A549 (cell line): ENCODE results near the gene TMCC3. TPM values are rescaled to one million over a fixed set of nuclear protein-coding genes. Genes with fewer than 3 reads are reported as not detected.

Source experiments
- ATAC-seq, 2 experiments: fragments of 200-7000 bp in 1 of 2; fragments of >200 bp in 1 of 2; cut with Nextera tagmentation in 1 of 2; cut with Tn5 transposase in 1 of 2; 3 replicates each; pipeline versions ENCODE4 v1.8.0 to v1.9.1; 2018 to 2020; ENCODE audit warnings: mild to moderate bottlenecking in 1 of 2, moderate library complexity in 1 of 2
- CTCF ChIA-PET: fragments of 300-600 bp; sonication (Branson Sonifier 250); formaldehyde crosslinking; extraction: SDS; loops from one replicate; lab custom pipeline; 2021; ENCODE audit warnings: antibody characterized with exemption, inconsistent platforms; lab: Yijun Ruan, JAX
- POLR2A ChIA-PET: fragments of 350-600 bp; formaldehyde crosslinking; extraction: SDS; loops from one replicate; lab custom pipeline; 2021; ENCODE audit warnings: antibody characterized with exemption, inconsistent platforms; lab: Yijun Ruan, JAX
- DNase-seq, 2 experiments: peaks; one replicate each; pipeline versions ENCODE4 v3.0.0 to v3.0.0-alpha.2; 2011 to 2016; ENCODE audit warnings: low read depth in 1 of 2, low spot score in 1 of 2
- FAIRE-seq: peaks from 2 replicates; lab custom pipeline; 2011; peaks lifted over from hg19 to GRCh38; lab: Jason Lieb, UNC
- H3K27ac ChIP-seq, 2 experiments: fragments of >200 bp; sonication (Bioruptor Twin); formaldehyde crosslinking; 3 replicates each; pipeline ENCODE4 v1.5.1; 2016 to 2017
- H3K4me1 ChIP-seq: fragments of >200 bp; sonication (Bioruptor Twin); formaldehyde crosslinking; 3 replicates; pipeline ENCODE4 v1.6.1; 2016
- H3K4me2 ChIP-seq: fragments of >200 bp; sonication (Bioruptor Twin); formaldehyde crosslinking; 3 replicates; pipeline ENCODE4 v1.6.1; 2016
- H3K4me3 ChIP-seq: fragments of >200 bp; sonication (Bioruptor Twin); formaldehyde crosslinking; 3 replicates; pipeline ENCODE4 v1.5.1; 2016
- H3K9me3 ChIP-seq: fragments of >200 bp; sonication (Bioruptor Twin); formaldehyde crosslinking; 3 replicates; pipeline ENCODE4 v1.6.1; 2016
- CBX2 ChIP-seq: fragments of 200-600 bp; sonication (generic); IDR thresholded peaks from 2 replicates; pipeline ENCODE4 v1.6.1; 2016; ENCODE audit warnings: low read depth, mild to moderate bottlenecking, borderline replicate concordance
- CBX8 ChIP-seq: fragments of 200-600 bp; sonication (generic); IDR thresholded peaks from 2 replicates; pipeline ENCODE4 v1.6.1; 2016
- CEBPB ChIP-seq, 2 experiments: fragments of >200 bp in 1 of 2; sonication (Bioruptor Twin) in 1 of 2; formaldehyde crosslinking in 1 of 2; IDR thresholded peaks; 2 replicates each; pipeline ENCODE4 v1.6.1; 2012 to 2016
- CTCF ChIP-seq: fragments of >200 bp; sonication (Bioruptor Twin); formaldehyde crosslinking; IDR thresholded peaks from 3 replicates; pipeline ENCODE4 v1.5.1; 2016
- EHMT2 ChIP-seq: fragments of 200-600 bp; sonication (generic); IDR thresholded peaks from 2 replicates; pipeline ENCODE4 v1.6.1; 2016; ENCODE audit warnings: antibody characterized with exemption, low read depth, mild to moderate bottlenecking, moderate library complexity
- EP300 ChIP-seq, 2 experiments: fragments of >200 bp; sonication (Bioruptor Twin); formaldehyde crosslinking; IDR thresholded peaks; 2 replicates in 1 of 2; 3 replicates in 1 of 2; pipeline ENCODE4 v1.6.1; 2016 to 2017
- FOSL2 ChIP-seq, 2 experiments: fragments of 450-650 bp in 1 of 2; fragments of >200 bp in 1 of 2; sonication (Bioruptor Twin) in 1 of 2; formaldehyde crosslinking; IDR thresholded peaks; 2 replicates each; pipeline versions ENCODE4 v1.5.0 to v1.6.1; 2016 to 2020; ENCODE audit warnings: mild to moderate bottlenecking in 1 of 2, moderate library complexity in 1 of 2
- HOXA7 ChIP-seq: fragments of 250-450 bp; sonication (Bioruptor Pico); IDR thresholded peaks from 2 replicates; pipeline ENCODE4 v1.5.0; 2020; ENCODE audit warnings: mild to moderate bottlenecking, moderate library complexity
- HOXB13 ChIP-seq: fragments of 250-450 bp; sonication (Bioruptor Pico); IDR thresholded peaks from 2 replicates; pipeline ENCODE4 v1.5.0; 2020; ENCODE audit warnings: low read depth, mild to moderate bottlenecking, moderate library complexity
- HOXB5 ChIP-seq: fragments of 250-450 bp; sonication (Bioruptor Pico); IDR thresholded peaks from 2 replicates; pipeline ENCODE4 v1.5.0; 2020; ENCODE audit warnings: mild to moderate bottlenecking, moderate library complexity
- JUN ChIP-seq, 2 experiments: fragments of >200 bp; sonication (Bioruptor Twin); formaldehyde crosslinking; IDR thresholded peaks; 2 replicates in 1 of 2; 3 replicates in 1 of 2; pipeline ENCODE4 v1.6.1; 2016 to 2017
- KDM1A ChIP-seq: fragments of 200-600 bp; sonication (generic); IDR thresholded peaks from 2 replicates; pipeline ENCODE4 v1.6.1; 2016; ENCODE audit warnings: low read depth, mild to moderate bottlenecking
- KDM5A ChIP-seq: fragments of 200-600 bp; sonication (generic); IDR thresholded peaks from 2 replicates; pipeline ENCODE4 v1.6.1; 2016; ENCODE audit warnings: antibody characterized with exemption, mild to moderate bottlenecking
- MAZ ChIP-seq: fragments of 150-350 bp; IDR thresholded peaks from 2 replicates; pipeline ENCODE4 v1.6.1; 2014; ENCODE audit warnings: antibody characterized with exemption, low read depth, low read length, borderline replicate concordance
- MYC ChIP-seq: IDR thresholded peaks from 2 replicates; pipeline ENCODE4 v1.6.1; 2012; ENCODE audit warnings: mild to moderate bottlenecking, inconsistent platforms, low read length, improper control_type of control experiment, borderline replicate concordance
- NFE2L2 ChIP-seq: fragments of 150-350 bp; conservative IDR thresholded peaks from 2 replicates; pipeline ENCODE4 v1.6.1; 2014; ENCODE audit warnings: low read length
- PHF8 ChIP-seq: fragments of 200-600 bp; sonication (generic); IDR thresholded peaks from 2 replicates; pipeline ENCODE4 v1.6.1; 2016; ENCODE audit warnings: low read depth, mild to moderate bottlenecking, antibody characterized with exemption, moderate library complexity, borderline replicate concordance
- POLR2A ChIP-seq: IDR thresholded peaks from 2 replicates; pipeline ENCODE4 v1.6.1; 2012; ENCODE audit warnings: mild to moderate bottlenecking, low read length
- POLR2AphosphoS2 ChIP-seq: conservative IDR thresholded peaks from 2 replicates; pipeline ENCODE4 v1.6.1; 2012; ENCODE audit warnings: low read length, improper control_type of control experiment, inconsistent platforms
- RAD21 ChIP-seq, 2 experiments: fragments of >200 bp in 1 of 2; sonication (Bioruptor Twin) in 1 of 2; formaldehyde crosslinking in 1 of 2; IDR thresholded peaks in 1 of 2; conservative IDR thresholded peaks in 1 of 2; 2 replicates in 1 of 2; 3 replicates in 1 of 2; pipeline ENCODE4 v1.6.1; 2012 to 2018; ENCODE audit warnings: inconsistent platforms in 1 of 2
- RCOR1 ChIP-seq: fragments of 150-350 bp; IDR thresholded peaks from 2 replicates; pipeline ENCODE4 v1.6.1; 2014; ENCODE audit warnings: antibody characterized with exemption, low read length, low read depth
- RNF2 ChIP-seq: fragments of 200-600 bp; sonication (generic); IDR thresholded peaks from 2 replicates; pipeline ENCODE4 v1.6.1; 2016; ENCODE audit warnings: low read depth, mild to moderate bottlenecking, antibody characterized with exemption, moderate library complexity, borderline replicate concordance
- SMC3 ChIP-seq: fragments of >200 bp; sonication (Bioruptor Twin); formaldehyde crosslinking; IDR thresholded peaks from 3 replicates; pipeline ENCODE4 v1.6.1; 2018; ENCODE audit warnings: inconsistent platforms
- USF2 ChIP-seq: fragments of 450-650 bp; IDR thresholded peaks from 2 replicates; pipeline ENCODE4 v1.6.1; 2014; ENCODE audit warnings: antibody characterized with exemption
- ZFP36 ChIP-seq: fragments of 450-650 bp; IDR thresholded peaks from 2 replicates; pipeline ENCODE4 v1.6.1; 2014; ENCODE audit warnings: borderline replicate concordance; ENCODE audit not compliant: partially characterized antibody
- ZNF302 ChIP-seq: fragments of 250-450 bp; sonication (Bioruptor Pico); IDR thresholded peaks from 2 replicates; pipeline ENCODE4 v1.9.0; 2021; ENCODE audit warnings: inconsistent platforms, mild to moderate bottlenecking, moderate library complexity
- ZSCAN20 ChIP-seq: fragments of 250-450 bp; sonication (Bioruptor Pico); IDR thresholded peaks from 2 replicates; pipeline ENCODE4 v1.8.0; 2022; ENCODE audit warnings: mild to moderate bottlenecking, moderate library complexity
- WGBS: methylation state at CpG from one replicate; pipeline ENCODE4 v1.1.6; 2017; ENCODE audit errors: missing lambda C conversion rate; 5-methylcytosine and 5-hydroxymethylcytosine counted together
- polyA plus RNA-seq, 4 experiments: library from polyadenylated mRNA; depleted of rRNA in 3 of 4; stranded (reverse); fragments of >200 nt; fragmentation: RNase III in 1 of 4; extraction: RNeasy Plus Mini Kit Qiagen cat#74134 plus additional on column Dnase treatment in 1 of 4; gene quantifications; 2 replicates in 3 of 4; 3 replicates in 1 of 4; pipeline ENCODE4 v1.2.3, GENCODE V29; 2011 to 2017
- TF ChIP-seq, protein P1 (sequence below): fragments of >200 bp; sonication (Bioruptor Twin); formaldehyde crosslinking; IDR thresholded peaks from 3 replicates; pipeline ENCODE4 v1.6.1; 2016

The TMCC3 gene
- polyA plus RNA-seq, 2 of the 4 experiments (the other 2 are of a cell fraction) = 0.50 to 0.62 TPM

DNA sequence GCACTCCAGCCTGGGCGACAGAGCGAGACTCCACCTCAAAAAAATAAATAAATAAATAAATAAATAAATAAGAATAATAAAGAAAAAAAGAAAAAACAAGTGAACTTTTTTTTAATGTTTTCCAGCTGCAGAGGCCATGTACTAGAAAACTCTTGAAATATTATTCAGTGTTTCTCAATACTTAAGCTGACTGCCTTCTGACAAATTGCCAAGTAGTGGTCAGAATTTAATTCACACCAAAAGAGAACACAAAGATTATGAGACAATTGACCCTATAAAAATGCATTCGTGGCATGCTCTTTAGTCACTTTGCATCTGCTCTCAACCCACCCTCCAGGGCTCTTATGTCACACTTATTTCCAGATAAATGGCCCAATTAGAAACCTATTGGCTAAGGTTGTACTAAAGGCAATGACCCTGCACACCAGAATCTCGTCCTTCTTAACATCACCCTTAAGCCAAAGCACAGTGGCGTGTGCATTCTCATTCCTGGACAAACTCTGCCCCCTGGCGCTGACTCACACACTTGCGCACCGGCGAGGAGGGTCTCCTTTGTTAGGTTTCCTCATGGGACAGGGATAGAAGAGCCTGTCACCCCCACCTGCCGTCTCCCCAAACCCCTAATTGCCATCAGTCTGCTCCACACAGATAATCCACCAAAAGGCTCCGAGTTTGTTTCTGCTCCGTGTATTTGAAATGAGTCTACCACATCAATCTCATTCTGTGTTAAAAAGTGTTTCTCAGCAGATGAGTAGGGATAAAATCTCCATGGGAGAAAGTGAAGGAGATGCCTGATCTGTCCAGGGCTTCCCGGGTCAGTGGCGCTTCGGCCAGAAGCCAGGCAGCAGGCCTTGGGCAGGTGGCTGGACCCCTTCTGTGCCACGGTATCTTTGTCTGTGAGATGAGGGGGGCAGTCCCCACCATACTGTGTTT, 117.6 kb downstream of the TMCC3 start:
- Histone ChIP-seq H3K4me1 (0 out of 3 replicates have a peak, but pooled peaks cover 3% of the 10 kb centered on the region), H3K9me3 (no peaks in the 10 kb centered on the region), H3K4me2 (peak overlapping the region; percentile 57; the same call in 2 of the 3 replicates), H3K27ac (no peak overlapping the region), H3K4me3 (no peak overlapping the region)
- DNase-seq = peak; percentile 74 to 75
- WGBS = 15% methylated on average over 16 of the region's 16 CpGs
- ChIA-PET POLR2A (no interaction called here), CTCF (interaction anchor here (0.7 to 2.7 kb wide), 14 partner anchors 8 to 430 kb away, joined by 3 to 26 read pairs (median 3); no protein-coding TSS in a partner anchor)
- no peak for FAIRE-seq
- peak; percentile 81 to 95 for ATAC-seq
- TF ChIP-seq JUN (IDR thresholded peaks at IDR 0.05) = no peak
- TF ChIP-seq NFE2L2 = no peak
- peak; percentile 92 for TF ChIP-seq SMC3
- no peak for TF ChIP-seq HOXA7 (CRISPR knock-in tag)
- no peak for TF ChIP-seq KDM1A
- TF ChIP-seq CTCF = peak; percentile 84
- no peak for TF ChIP-seq EHMT2
- TF ChIP-seq HOXB13 (CRISPR knock-in tag) = no peak
- no peak for TF ChIP-seq PHF8
- no peak for TF ChIP-seq RNF2
- TF ChIP-seq ZNF302 (CRISPR knock-in tag) = no peak
- no peak for TF ChIP-seq CEBPB (IDR thresholded peaks at IDR 0.05)
- no peak for TF ChIP-seq EP300 (IDR thresholded peaks at IDR 0.05)
- TF ChIP-seq CBX8 = no peak
- TF ChIP-seq RAD21 (conservative IDR thresholded peaks at IDR 0.05 in 1 of 2, IDR thresholded peaks at IDR 0.05 in 1 of 2) = peak; percentile 95 to 96
- no peak for TF ChIP-seq RCOR1
- no peak for TF ChIP-seq MYC
- TF ChIP-seq POLR2A = no peak

DNA sequence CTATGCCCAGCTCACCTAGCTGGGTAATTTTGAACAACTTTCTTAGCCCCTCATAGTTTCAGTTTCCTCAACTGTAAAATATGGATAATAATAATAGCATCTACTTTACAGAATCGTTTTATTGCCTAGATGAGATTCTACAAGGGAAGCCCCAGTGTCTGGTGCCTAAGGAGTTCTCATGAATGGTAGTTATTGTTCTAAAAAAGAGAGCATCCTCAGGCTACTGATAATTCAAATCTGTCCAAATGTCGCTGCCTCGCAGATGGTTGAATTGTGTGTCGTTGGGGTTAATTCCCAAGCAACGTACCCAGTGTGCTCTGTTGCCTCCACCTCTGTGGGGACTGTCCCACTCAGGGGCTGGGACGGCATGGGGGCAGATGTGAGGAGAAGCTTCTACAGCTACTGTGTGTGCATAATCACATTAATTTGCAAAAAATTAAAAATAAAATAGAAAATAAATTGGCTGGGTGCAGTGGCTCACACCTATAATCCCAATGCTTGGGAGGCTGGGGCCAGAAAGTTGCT, 119.1 kb downstream of the TMCC3 start:
- no peak for ATAC-seq
- FAIRE-seq = no peak
- Histone ChIP-seq H3K27ac (no peak overlapping the region), H3K4me1 (0 out of 3 replicates have a peak, but pooled peaks cover 3% of the 10 kb centered on the region), H3K4me3 (no peak overlapping the region), H3K4me2 (no peak overlapping the region), H3K9me3 (no peaks in the 10 kb centered on the region)
- DNase-seq = no peak
- POLR2A ChIA-PET = no interaction called here
- no peak for TF ChIP-seq ZFP36
- CTCF ChIA-PET = interaction anchor here (0.6 to 2.1 kb wide), 10 partner anchors 9 to 869 kb away, joined by 3 to 12 read pairs (median 4); partner anchors contain the start of gene PLXNC1
- 63% methylated on average over 6 of the region's 6 CpGs for WGBS

DNA sequence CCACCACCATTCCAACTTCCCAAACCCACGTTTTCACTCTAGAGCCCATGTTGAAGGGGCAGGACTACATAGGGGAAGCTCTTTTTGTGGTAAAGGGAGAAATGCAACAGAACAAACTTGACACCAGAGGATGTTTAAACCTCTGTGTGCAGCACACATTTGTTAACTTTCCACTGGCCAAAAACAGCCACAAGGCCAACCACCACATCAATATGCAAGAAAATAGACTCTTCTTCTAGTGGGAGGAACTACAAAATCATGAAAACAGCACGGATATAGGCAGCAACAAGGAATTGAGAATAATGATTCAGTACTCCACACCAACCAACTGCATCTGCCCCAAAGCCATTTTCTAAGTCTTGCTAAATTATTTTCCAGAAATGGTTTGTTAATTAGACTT, 124.4 kb downstream of the TMCC3 start:
- POLR2A ChIA-PET = no interaction called here

More for the DNA sequence above, 124.4 kb downstream of the TMCC3 start:
- Histone ChIP-seq H3K27ac (no peak overlapping the region), H3K4me3 (no peak overlapping the region)
- CTCF ChIA-PET = interaction anchor here (0.6 to 1.1 kb wide), 3 partner anchors 353 to 1495 kb away, joined by 3 read pairs; no protein-coding TSS in a partner anchor
- no peak for ATAC-seq
- TF ChIP-seq EHMT2 (no peak), USF2 (no peak), CBX2 (no peak), HOXB5 (CRISPR knock-in tag) (no peak), JUN (IDR thresholded peaks at IDR 0.05) (no peak), ZSCAN20 (no peak), KDM1A (no peak), MAZ (no peak), POLR2AphosphoS2 (no peak), FOSL2 (IDR thresholded peaks at IDR 0.05) (no peak), FOSL2 (CRISPR knock-in tag; IDR thresholded peaks at IDR 0.05) (no peak), KDM5A (no peak), EP300 (IDR thresholded peaks at IDR 0.05) (no peak)
- TF ChIP-seq, protein P1, sequence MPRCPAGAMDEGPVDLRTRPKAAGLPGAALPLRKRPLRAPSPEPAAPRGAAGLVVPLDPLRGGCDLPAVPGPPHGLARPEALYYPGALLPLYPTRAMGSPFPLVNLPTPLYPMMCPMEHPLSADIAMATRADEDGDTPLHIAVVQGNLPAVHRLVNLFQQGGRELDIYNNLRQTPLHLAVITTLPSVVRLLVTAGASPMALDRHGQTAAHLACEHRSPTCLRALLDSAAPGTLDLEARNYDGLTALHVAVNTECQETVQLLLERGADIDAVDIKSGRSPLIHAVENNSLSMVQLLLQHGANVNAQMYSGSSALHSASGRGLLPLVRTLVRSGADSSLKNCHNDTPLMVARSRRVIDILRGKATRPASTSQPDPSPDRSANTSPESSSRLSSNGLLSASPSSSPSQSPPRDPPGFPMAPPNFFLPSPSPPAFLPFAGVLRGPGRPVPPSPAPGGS = no peak
- TF ChIP-seq, all 56 proteins: peak for 0
- FAIRE-seq = no peak
- Histone ChIP-seq H3K9me3 (no peaks in the 10 kb centered on the region), H3K4me1 (no peaks in the 10 kb centered on the region), H3K4me2 (no peak overlapping the region)
- 5% methylated on average over 2 of the region's 2 CpGs for WGBS
- DNase-seq = no peak
